HL-60/S4 (cell line): ENCODE results near the gene RALGAPA2.

Source experiments
- in situ Hi-C: fragments of 300-500 bp; cut with MboI; formaldehyde crosslinking; loops from 2 replicates; pipeline ENCODE4 v1.14.3; 2022; ENCODE audit warnings: low sequenced_read_pairs

Gene RALGAPA2

GRCh38 chr20:20517296-20517695, 195.1 kb downstream of the RALGAPA2 start:
- in situ Hi-C loops = no loop called here

- in situ Hi-C loops = no loop called here
These were observed 198.7 kb downstream of the RALGAPA2 start for GRCh38 chr20:20513720-20514119.

- in situ Hi-C loops = no loop called here
These were observed 206.9 kb downstream of the RALGAPA2 start for GRCh38 chr20:20505554-20505953.

DNA sequence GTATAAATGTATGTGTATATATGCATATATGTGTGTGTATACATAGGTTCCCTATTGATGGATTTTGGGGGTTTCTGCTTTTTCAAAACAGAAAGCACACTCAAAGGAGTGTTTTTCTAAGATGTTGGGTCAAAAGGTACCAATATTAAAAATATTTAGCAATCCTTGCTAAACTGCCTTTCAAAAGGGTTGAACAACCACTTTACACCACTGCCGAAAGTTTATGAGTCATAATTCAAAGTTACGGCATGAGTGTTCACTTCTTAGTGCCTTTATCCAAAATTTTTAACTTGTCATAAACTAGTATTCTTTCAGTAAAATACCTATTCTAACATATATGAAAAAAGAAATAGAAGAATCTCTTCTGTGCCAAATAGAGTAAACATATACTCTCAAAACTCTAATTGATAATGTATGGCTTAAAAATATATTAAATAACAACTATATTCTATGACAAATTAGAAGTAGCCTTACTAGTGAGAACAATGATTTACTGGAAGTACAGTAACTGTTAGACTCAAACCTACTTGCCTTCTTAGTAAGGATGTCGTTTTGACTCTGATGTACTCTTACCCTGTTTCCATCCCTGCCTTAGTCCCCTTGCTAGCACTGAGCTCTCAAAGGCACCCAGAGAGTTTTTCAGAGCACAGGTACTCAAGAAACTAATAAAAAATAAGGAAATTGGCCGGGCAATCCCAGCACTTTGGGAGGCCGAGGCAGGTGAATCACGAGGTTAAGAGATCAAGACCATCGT, 208.5 kb downstream of the RALGAPA2 start:
- in situ Hi-C loops = no loop called here

- in situ Hi-C loops = no loop called here
These were observed 211.3 kb downstream of the RALGAPA2 start for GRCh38 chr20:20501128-20501527.

- in situ Hi-C loops = no loop called here
These were observed 212.1 kb downstream of the RALGAPA2 start for GRCh38 chr20:20500312-20500711.

- in situ Hi-C loops = no loop called here
These were observed 213.0 kb downstream of the RALGAPA2 start for GRCh38 chr20:20499439-20499838.

- in situ Hi-C loops = no loop called here
These were observed 214.2 kb downstream of the RALGAPA2 start for GRCh38 chr20:20498076-20498861.

DNA sequence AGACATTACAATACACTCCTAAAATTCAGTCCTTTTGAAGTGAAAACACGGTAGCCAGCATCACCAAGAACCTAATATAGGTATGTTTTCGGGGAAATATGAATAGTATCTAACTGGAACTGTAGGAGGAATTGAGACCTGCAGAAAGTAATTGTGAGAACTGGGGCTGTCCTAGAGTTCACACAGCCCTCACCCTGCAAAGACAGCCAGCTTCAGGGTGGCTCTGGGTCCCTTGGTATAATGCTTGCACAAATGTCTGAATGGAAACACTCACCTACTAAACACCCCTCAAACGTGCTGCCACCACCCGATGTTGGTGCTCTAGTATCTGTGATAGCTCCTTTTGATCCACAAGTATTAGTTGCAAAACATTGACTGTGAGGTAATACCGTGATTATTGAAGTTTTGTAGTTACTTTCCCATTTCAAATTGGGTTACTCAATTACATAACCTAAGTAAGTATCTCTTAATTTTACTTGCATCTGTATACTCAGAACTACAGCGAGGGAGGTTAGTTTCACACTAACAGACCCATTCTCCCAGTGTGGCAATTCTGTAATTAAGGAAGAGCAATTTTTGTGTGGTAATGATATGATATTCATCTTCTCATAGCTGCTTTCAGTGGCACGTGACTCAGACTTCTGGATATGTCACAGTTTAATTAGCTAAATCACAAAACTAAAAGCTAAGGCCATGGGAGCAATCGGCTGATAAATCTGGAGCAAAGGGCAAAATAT, 215.0 kb downstream of the RALGAPA2 start:
- in situ Hi-C loops = no loop called here

GRCh38 chr20:20495729-20496503, 216.5 kb downstream of the RALGAPA2 start:
- in situ Hi-C loops = no loop called here

DNA sequence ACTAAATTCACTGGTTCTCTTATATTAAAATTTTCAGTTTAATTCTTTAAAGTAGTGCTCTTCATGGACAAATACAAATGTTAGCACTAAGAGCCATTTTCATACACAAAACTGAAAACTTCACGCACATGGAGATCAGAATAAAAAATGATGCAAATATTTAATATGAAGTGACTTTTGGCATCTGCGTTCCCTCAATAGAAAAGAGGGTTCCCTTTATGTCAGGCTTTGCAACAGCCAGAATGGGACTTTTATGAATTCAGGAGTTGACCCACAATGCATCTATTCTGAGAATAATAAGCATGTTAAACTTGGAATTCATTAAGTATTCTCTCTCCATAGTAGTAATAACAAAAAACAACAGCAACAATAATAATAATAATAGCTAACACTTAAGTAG, 218.7 kb downstream of the RALGAPA2 start:
- in situ Hi-C loops = no loop called here

DNA sequence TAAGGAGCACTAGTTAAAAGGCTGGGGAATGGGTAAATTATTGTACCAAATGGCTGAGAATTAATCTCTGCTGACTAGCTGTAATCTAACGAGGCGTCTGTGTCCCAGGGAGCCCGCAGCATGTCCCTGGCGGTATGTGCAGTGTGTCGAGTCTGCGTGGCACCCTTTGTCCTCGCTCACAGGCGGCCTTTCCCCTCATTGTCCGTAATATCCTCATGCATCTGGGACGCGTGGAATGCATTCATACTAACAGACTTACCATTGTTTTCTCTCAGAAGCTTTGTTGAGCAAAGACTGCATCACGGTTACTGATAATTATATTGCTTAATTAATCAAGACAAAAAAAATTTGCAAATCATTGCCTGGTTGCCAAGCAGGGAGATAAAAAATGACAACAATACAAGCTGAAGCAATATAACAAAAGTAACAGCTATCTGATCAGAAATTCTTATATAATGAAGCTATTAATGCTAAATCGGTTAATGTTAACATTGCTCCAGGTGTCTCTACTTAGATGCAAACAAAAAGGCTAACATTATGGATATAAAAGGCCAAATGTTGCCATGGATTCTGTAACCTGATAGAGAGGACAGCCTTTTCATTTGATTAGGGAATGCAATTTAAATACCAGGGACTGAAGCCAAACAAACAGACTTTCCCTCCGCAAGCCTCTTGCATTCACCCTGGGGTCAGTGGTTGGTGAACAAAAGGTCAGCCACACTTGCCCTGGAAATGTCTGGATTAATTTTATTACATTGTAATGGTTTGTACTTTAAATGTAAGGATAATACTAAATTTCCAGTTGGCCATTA, 219.7 kb downstream of the RALGAPA2 start:
- in situ Hi-C loops = no loop called here

DNA sequence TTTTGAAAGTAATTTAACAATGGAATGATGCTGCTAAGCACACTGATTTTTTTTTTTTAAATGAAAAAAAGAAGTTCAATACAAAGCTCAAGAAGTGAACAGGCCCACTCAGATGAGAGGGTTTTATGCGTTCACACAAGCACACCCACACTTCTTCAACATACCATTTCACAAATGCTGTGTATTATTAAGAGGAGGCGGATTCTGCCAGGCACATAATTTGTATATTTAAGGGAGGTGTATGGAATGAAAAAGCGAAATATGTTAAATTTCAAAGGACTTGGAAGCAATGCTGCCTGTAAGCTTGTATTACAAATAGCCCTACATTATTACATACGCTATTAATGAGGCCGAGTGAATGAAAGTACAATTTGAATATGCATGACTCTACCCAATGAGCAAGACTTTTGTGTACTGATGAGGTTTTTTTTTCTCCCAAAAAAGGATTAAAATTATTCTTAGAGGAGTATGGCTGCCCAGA, 220.6 kb downstream of the RALGAPA2 start:
- in situ Hi-C loops = no loop called here

DNA sequence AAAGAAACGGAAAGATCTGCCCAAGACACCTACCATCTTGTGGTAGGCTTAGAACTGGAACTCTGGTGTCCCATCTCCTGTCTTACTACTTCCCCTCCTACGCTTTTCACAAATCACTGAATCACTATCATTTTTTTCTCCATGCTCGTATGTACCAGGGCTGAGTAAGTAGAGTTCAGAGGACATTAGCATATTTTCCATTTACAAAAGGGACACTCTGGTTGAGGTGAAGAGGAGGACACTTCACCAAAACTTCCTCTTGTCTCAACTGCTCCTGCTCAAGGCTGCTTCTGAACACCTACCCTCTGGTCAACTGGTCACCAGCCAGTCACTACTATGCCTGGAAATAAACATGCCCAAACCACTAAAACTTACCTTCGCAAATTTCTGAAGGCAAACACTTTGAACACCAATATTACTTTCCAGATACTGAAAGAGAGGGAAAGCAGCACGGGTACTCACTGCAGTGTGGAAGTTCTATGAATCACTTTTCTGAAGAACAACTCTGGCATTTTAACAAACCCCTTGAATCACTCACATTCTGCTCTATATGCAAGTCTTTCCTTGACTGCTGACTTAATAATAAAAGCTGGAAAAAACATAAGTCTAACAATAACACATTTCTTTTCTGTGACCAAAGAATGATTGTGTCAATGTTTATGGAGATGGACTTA, 221.2 kb downstream of the RALGAPA2 start:
- in situ Hi-C loops = no loop called here

GRCh38 chr20:20490673-20491072, 221.8 kb downstream of the RALGAPA2 start:
- in situ Hi-C loops = no loop called here

GRCh38 chr20:20489648-20490341, 222.6 kb downstream of the RALGAPA2 start:
- in situ Hi-C loops = no loop called here

GRCh38 chr20:20489054-20489453, 223.4 kb downstream of the RALGAPA2 start:
- in situ Hi-C loops = no loop called here

DNA sequence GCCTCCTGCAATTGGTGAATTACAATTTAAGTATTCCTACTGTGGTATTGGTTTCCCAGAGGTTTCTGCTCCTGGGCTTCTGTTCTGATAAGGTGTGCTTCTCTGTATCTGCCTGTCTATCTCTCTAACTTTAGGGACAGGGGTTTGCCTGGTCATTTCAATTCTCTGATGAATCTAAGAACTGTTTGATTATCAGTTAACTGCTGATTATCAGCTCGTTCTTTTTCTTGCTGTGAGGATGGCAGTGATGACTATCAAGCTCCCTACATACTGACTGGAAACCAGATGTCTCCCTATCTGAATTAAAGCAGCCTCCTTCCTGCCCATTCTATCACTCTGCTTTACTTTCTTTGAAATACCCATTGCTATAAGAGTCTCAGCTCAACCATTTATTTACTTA, 224.1 kb downstream of the RALGAPA2 start:
- in situ Hi-C loops = no loop called here

DNA sequence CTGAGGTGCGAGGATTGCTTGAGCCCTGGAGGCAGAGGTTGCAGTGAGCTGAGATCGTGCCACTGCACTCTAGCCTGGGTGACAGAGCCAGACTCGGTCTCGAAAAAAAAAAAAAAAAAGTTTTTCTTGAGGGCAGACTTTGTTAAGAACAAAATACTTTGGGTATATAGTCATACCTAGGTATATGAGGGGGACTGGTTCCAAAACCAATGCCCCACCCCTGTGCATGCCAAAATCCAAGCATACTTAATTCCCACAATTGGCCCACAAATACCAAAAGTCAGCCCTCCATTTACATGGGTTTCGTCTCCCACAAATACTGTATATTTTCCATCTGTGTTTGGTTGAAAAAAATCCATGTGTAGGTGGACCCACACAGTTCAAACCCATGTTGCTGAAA, 224.6 kb downstream of the RALGAPA2 start:
- in situ Hi-C loops = no loop called here
